SU-DHL-6 (cell line): ENCODE data around the gene C1orf35.

Source experiments
- CTCF ChIP-seq: fragments of 200-600 bp; sonication (generic); IDR thresholded peaks from one replicate; pipeline ENCODE4 v1.5.1; 2017; ENCODE audit warnings: antibody characterized with exemption, mild to moderate bottlenecking, low read length, moderate library complexity; ENCODE audit not compliant: insufficient read depth, poor library complexity, severe bottlenecking
- EZH2phosphoT487 ChIP-seq: fragments of 200-600 bp; sonication (generic), shearing (Covaris generic); conservative IDR thresholded peaks from 2 replicates; pipeline ENCODE4 v1.6.1; 2018; ENCODE audit warnings: mild to moderate bottlenecking, antibody characterized with exemption, low read length, moderate library complexity, mixed read lengths

GRCh38 chr1:228079601-228080263 lies 23.4 kb downstream of the C1orf35 start:
- no peak for TF ChIP-seq CTCF
- no peak for TF ChIP-seq EZH2phosphoT487
